Mucosa of descending colon (tissue), 3 donors: ENCODE measurements around the gene SLC1A3. TPM values are rescaled to one million over a fixed set of nuclear protein-coding genes. Genes with fewer than 3 reads are reported as not detected.

Experiments used
- ATAC-seq: fragments of 200-7000 bp; cut with Tn5 transposase; one replicate; pipeline ENCODE4 v1.9.1; 2020; ENCODE audit warnings: mild to moderate bottlenecking, moderate library complexity
- DNase-seq, 3 donors: peaks; one replicate each; pipeline ENCODE4 v3.0.0-alpha.2; 2020
- H3K36me3 ChIP-seq: fragments of 200-600 bp; one replicate; pipeline ENCODE4 v1.8.0; 2021; ENCODE audit warnings: low read depth, mild to moderate bottlenecking
- H3K4me1 ChIP-seq: fragments of 200-600 bp; one replicate; pipeline ENCODE4 v1.8.0; 2021; ENCODE audit warnings: low read depth, mild to moderate bottlenecking
- H3K4me3 ChIP-seq: fragments of 200-600 bp; one replicate; pipeline ENCODE4 v1.8.0; 2021; ENCODE audit warnings: mild to moderate bottlenecking
- H3K9me3 ChIP-seq: fragments of 200-600 bp; one replicate; pipeline ENCODE4 v1.8.0; 2021; ENCODE audit warnings: mild to moderate bottlenecking
- intact Hi-C, 2 donors: fragments of 100-400 bp; cut with DNase I in 1 of 2; cut with micrococcal nuclease in 1 of 2; formaldehyde crosslinking; loops; one replicate each; pipeline versions ENCODE4 v1.11.0 to v1.11.1; 2022; cut with DNase I, micrococcal nuclease
- total RNA-seq, 3 donors: library from RNA; stranded (reverse); fragmentation: NEBNext Ultra II Directional in 2 of 3; extraction: Animal tissue kit (Norgen Biotek cat#: 25700) in 2 of 3; gene quantifications; one replicate each; pipeline versions ENCODE4 v1.2.1 to v1.2.4, GENCODE V29; 2021 to 2023
- TF ChIP-seq, protein P1 (sequence below): fragments of 200-600 bp; IDR thresholded peaks from one replicate; pipeline ENCODE4 v1.8.0; 2022; ENCODE audit warnings: antibody characterized with exemption, mild to moderate bottlenecking
- donor health status: DM: no; HTN: no; CAD: no; lungs with moderate emphysema.
- donor health status: DM: no; HTN: no; CAD: no.
- donor health status: DM: no; HTN: yes; CAD: no.

The SLC1A3 gene
- total RNA-seq, 3 donors from 2014 or later: 0.67 to 10.2 (median 7.9) TPM

- no peak for DNase-seq
Measured at GRCh38 chr5:36665628-36666027, 59.2 kb downstream of the SLC1A3 start.

DNA sequence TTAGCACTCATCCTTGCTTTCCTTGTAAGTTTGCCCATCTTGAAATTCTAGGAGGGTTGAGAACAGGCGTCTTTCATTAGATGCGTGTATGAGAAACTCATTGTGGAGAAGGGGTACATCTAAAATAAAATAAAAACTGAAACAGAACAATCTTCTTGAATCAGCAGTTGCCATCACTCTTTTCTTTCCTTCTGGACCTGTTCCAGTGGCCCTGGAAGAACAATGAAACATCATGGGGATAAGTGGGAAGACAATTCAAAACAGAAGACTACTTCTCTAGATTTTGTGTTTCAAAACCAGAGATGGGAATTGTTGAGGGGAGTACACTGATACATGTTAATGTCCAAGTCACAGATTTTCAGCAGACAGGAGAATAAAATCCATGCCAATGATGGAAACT lies 59.9 kb downstream of the SLC1A3 start:
- Histone ChIP-seq H3K4me3 (no peak overlapping the region), H3K4me1 (no peaks in the 10 kb centered on the region), H3K36me3 (no peaks in the 10 kb centered on the region), H3K9me3 (no peaks in the 10 kb centered on the region)
- no peak for ATAC-seq
- no peak for DNase-seq
- intact Hi-C loops: no loop called here
- TF ChIP-seq, protein P1, sequence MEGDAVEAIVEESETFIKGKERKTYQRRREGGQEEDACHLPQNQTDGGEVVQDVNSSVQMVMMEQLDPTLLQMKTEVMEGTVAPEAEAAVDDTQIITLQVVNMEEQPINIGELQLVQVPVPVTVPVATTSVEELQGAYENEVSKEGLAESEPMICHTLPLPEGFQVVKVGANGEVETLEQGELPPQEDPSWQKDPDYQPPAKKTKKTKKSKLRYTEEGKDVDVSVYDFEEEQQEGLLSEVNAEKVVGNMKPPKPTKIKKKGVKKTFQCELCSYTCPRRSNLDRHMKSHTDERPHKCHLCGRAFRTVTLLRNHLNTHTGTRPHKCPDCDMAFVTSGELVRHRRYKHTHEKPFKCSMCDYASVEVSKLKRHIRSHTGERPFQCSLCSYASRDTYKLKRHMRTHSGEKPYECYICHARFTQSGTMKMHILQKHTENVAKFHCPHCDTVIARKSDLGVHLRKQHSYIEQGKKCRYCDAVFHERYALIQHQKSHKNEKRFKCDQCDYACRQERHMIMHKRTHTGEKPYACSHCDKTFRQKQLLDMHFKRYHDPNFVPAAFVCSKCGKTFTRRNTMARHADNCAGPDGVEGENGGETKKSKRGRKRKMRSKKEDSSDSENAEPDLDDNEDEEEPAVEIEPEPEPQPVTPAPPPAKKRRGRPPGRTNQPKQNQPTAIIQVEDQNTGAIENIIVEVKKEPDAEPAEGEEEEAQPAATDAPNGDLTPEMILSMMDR: no peak

More at GRCh38 chr5:36665628-36666027, 59.2 kb downstream of the SLC1A3 start:
- TF ChIP-seq, protein P1: no peak
- Histone ChIP-seq H3K4me3 (no peak overlapping the region), H3K4me1 (no peaks in the 10 kb centered on the region), H3K36me3 (no peaks in the 10 kb centered on the region), H3K9me3 (no peaks in the 10 kb centered on the region)
- intact Hi-C loops: no loop called here
- no peak for ATAC-seq

DNA sequence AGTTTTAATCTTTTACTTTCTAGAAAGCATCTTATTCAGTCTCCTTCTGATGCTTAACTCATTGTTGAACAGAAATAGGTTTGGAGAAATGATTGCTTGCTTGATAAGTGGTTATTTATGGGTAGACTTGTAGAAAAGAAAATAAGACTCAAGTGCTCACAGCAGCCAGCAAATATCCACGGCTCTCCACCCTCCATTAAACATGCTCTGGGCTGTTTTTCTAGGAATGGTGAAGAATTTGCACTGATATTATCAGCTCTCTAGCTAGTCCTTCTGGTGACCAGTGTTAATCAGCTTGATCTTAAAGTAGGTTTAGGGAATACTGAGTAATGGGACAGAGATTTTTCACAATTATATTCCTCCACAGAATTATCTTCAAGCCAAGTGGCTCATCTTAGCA lies 60.6 kb downstream of the SLC1A3 start:
- TF ChIP-seq, protein P1: no peak
- Histone ChIP-seq H3K4me3 (no peak overlapping the region), H3K9me3 (no peaks in the 10 kb centered on the region), H3K36me3 (no peaks in the 10 kb centered on the region), H3K4me1 (no peaks in the 10 kb centered on the region)
- intact Hi-C loops: no loop called here
- ATAC-seq (no peak), DNase-seq (no peak)

- TF ChIP-seq, protein P1: no peak
- ATAC-seq (no peak), DNase-seq (no peak)
- no peaks in the 10 kb centered on the region for H3K4me1 ChIP-seq
- no peak overlapping the region for H3K4me3 ChIP-seq
- no peaks in the 10 kb centered on the region for H3K36me3 ChIP-seq
- no peaks in the 10 kb centered on the region for H3K9me3 ChIP-seq
- intact Hi-C loops: no loop called here
Measured at GRCh38 chr5:36667824-36668223, 61.4 kb downstream of the SLC1A3 start.

- no peaks in the 10 kb centered on the region for H3K36me3 ChIP-seq
- no peak overlapping the region for H3K4me3 ChIP-seq
- intact Hi-C loops: no loop called here
- TF ChIP-seq, protein P1: no peak
- no peak for ATAC-seq
- no peaks in the 10 kb centered on the region for H3K4me1 ChIP-seq
- DNase-seq: no peak
- no peaks in the 10 kb centered on the region for H3K9me3 ChIP-seq
Measured at GRCh38 chr5:36669015-36669651, 62.7 kb downstream of the SLC1A3 start.

GRCh38 chr5:36670548-36670947 lies 64.1 kb downstream of the SLC1A3 start:
- ATAC-seq (no peak), DNase-seq (no peak)
- Histone ChIP-seq H3K9me3 (no peaks in the 10 kb centered on the region), H3K4me1 (no peaks in the 10 kb centered on the region), H3K36me3 (no peaks in the 10 kb centered on the region), H3K4me3 (no peak overlapping the region)
- intact Hi-C loops: no loop called here
- TF ChIP-seq, protein P1: no peak
